ENCODE results near the gene CCDC169. TPM values are rescaled to one million over a fixed set of nuclear protein-coding genes. Genes with fewer than 3 reads are reported as not detected.
A peak's percentile ranks its signal among the peaks of the same experiment; 100 is the strongest.

The CCDC169 gene
- total and polyA plus RNA-seq, 10 donors: 0.06 to 0.44 (median 0.13) TPM; not detected in 4

DNA sequence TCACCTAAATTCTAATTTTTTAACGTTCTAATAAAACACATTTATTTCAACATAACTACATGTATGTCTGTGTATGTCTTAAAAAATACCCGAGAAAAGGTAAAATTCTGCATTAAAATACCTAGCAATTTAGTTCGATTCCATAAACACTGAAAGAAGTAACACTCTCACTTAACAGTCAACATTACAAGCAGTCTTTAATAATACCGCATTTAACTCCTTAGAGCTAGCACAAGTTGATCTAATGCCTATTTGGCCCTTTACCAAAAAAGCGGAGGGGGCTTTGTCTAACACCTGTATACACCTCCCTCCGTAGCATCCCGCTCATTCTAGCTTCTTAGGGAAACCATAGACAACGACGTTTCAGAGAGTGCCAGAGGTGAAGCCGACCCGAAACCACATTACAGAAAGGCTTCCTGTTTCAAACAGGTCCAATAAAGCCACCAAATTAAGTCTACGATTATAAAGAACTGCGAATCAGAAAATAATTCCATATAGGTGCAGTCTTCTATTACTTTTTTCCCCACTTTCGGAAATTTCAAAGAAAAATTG, 47.3 kb upstream of the CCDC169 start:
- WGBS, 5 donors: 7 to 12% (median 8%) methylated on average over 14 of the region's 14 CpGs
- Histone ChIP-seq H3K4me1 (peaks cover 24 to 64% (median 39%) of the 10 kb centered on the region in 6 donors), H3K36me3 (no peaks in the 10 kb centered on the region), H3K4me3 (peak overlapping the region; percentile 59 to 89 (median 71)), H3K27me3 (replicated peaks in 1 of 7) (no peaks in the 10 kb centered on the region), H3K27ac (peak overlapping the region; percentile 95 to 99 (median 96)), H3K9me3 (no peaks in the 10 kb centered on the region)
- intact Hi-C loops (cut with DNase I; ENCODE audit: low total_unique reads): no loop called here
- no peak for DNase-seq
- TF ChIP-seq POLR2AphosphoS5 (IDR thresholded peaks at IDR 0.05) (no peak), POLR2A (IDR thresholded peaks at IDR 0.05) (no peak)
- TF ChIP-seq, protein P1, sequence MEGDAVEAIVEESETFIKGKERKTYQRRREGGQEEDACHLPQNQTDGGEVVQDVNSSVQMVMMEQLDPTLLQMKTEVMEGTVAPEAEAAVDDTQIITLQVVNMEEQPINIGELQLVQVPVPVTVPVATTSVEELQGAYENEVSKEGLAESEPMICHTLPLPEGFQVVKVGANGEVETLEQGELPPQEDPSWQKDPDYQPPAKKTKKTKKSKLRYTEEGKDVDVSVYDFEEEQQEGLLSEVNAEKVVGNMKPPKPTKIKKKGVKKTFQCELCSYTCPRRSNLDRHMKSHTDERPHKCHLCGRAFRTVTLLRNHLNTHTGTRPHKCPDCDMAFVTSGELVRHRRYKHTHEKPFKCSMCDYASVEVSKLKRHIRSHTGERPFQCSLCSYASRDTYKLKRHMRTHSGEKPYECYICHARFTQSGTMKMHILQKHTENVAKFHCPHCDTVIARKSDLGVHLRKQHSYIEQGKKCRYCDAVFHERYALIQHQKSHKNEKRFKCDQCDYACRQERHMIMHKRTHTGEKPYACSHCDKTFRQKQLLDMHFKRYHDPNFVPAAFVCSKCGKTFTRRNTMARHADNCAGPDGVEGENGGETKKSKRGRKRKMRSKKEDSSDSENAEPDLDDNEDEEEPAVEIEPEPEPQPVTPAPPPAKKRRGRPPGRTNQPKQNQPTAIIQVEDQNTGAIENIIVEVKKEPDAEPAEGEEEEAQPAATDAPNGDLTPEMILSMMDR (IDR thresholded peaks at IDR 0.05 in 8 of 11, conservative IDR thresholded peaks at IDR 0.05 in 3 of 11): no peak

GRCh38 chr13:36344173-36344572, 46.6 kb upstream of the CCDC169 start:
- DNase-seq: no peak
- TF ChIP-seq, protein P1 (IDR thresholded peaks at IDR 0.05 in 8 of 11, conservative IDR thresholded peaks at IDR 0.05 in 3 of 11): no peak
- TF ChIP-seq POLR2A (IDR thresholded peaks at IDR 0.05): no peak
- no peak for TF ChIP-seq POLR2AphosphoS5 (IDR thresholded peaks at IDR 0.05)
- Histone ChIP-seq H3K9me3 (no peaks in the 10 kb centered on the region), H3K4me3 (peak overlapping the region in 3 of 8 donors; percentile 66 to 89 (median 75)), H3K4me1 (peaks cover 24 to 72% (median 46%) of the 10 kb centered on the region in 6 donors), H3K36me3 (no peaks in the 10 kb centered on the region), H3K27me3 (replicated peaks in 1 of 7) (no peaks in the 10 kb centered on the region), H3K27ac (peak overlapping the region in 7 of 8 donors; percentile 95 to 99 (median 97))
- intact Hi-C loops (cut with DNase I; ENCODE audit: low total_unique reads): no loop called here
- 57 to 83% (median 66%) methylated on average over 6 of the region's 6 CpGs for WGBS, 5 donors

DNA sequence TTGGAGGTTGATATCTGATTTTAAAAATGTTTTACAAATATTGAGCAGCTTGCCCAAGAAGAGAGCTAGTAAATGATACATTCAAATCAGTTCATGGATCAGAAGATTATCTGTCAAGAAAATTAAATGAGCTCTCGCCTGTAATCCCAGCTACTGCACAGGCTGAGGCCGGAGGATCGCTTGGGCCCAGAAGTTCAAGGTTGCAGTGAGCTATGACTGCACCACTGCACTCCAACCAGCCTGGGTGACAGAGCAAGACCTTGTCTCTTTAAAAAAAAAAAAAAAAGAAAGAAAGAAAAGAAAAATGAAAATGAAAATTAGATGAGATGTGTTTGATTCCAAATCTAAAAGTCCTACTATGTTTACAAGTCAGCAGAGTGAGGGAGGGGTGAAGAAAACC, 46.2 kb upstream of the CCDC169 start:
- intact Hi-C loops (cut with DNase I; ENCODE audit: low total_unique reads): no loop called here
- Histone ChIP-seq H3K36me3 (no peaks in the 10 kb centered on the region), H3K27me3 (replicated peaks in 1 of 7) (no peaks in the 10 kb centered on the region), H3K27ac (peak overlapping the region in 4 of 8 donors; percentile 95 to 99 (median 96)), H3K4me3 (peak overlapping the region in 3 of 8 donors; percentile 66 to 89 (median 75)), H3K9me3 (no peaks in the 10 kb centered on the region), H3K4me1 (peaks cover 24 to 76% (median 47%) of the 10 kb centered on the region in 6 donors)
- WGBS, 5 donors: 68 to 82% (median 75%) methylated on average over 3 of the region's 3 CpGs
- no peak for TF ChIP-seq POLR2AphosphoS5 (IDR thresholded peaks at IDR 0.05)
- TF ChIP-seq, protein P1 (IDR thresholded peaks at IDR 0.05 in 8 of 11, conservative IDR thresholded peaks at IDR 0.05 in 3 of 11): no peak
- TF ChIP-seq POLR2A (IDR thresholded peaks at IDR 0.05): no peak
- DNase-seq: no peak

DNA sequence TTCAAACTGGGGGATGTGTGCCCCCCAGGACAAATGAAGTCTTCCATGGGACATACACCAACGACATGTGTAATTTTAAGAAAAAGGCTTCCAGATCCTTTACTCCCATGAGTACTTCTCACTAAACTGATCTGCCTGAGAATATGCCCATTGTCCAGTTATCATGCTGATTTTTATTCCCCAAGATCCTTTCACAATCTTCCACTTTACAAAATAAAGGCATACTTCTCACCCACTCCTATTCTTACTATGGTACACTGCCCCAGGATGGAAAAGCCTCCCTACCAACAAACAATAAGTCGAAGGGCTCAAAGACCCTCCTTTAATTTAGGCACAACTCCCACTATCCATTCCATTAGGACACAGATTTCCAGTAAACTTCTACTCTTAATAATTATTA, 45.1 kb upstream of the CCDC169 start:
- WGBS, 5 donors: 77 to 91% (median 90%) methylated on average over 2 of the region's 2 CpGs
- no peak for DNase-seq
- Histone ChIP-seq H3K9me3 (no peaks in the 10 kb centered on the region), H3K27ac (no peak overlapping the region), H3K36me3 (no peaks in the 10 kb centered on the region), H3K4me1 (peaks cover 24 to 80% (median 51%) of the 10 kb centered on the region in 6 donors), H3K27me3 (replicated peaks in 1 of 7) (no peaks in the 10 kb centered on the region), H3K4me3 (no peak overlapping the region)
- intact Hi-C loops (cut with DNase I; ENCODE audit: low total_unique reads): no loop called here
- TF ChIP-seq POLR2A (IDR thresholded peaks at IDR 0.05) (no peak), POLR2AphosphoS5 (IDR thresholded peaks at IDR 0.05) (no peak)
- TF ChIP-seq, protein P1 (IDR thresholded peaks at IDR 0.05 in 8 of 11, conservative IDR thresholded peaks at IDR 0.05 in 3 of 11): no peak

Measured in spleen (tissue), 11 donors.